ENCODE data around the gene APP. TPM values are rescaled to one million over a fixed set of nuclear protein-coding genes. Genes with fewer than 3 reads are reported as not detected.

Gene APP
- polyA plus RNA-seq, 2 donors = 28.6 to 81.7 TPM

GRCh38 chr21:25855576-25855975 lies 315.0 kb downstream of the APP start:
- Histone ChIP-seq H3K27ac (ENCODE audit: low read depth in 2 of 2, low read length in 1 of 2) (no peak overlapping the region), H3K36me3 (ENCODE audit: control insufficient read depth in 2 of 2, insufficient read depth in 2 of 2, low read length in 1 of 2) (no peaks in the 10 kb centered on the region), H3K4me1 (ENCODE audit: control insufficient read depth in 2 of 2, insufficient read depth in 2 of 2, low read length in 1 of 2) (no peaks in the 10 kb centered on the region), H3K27me3 (ENCODE audit: control insufficient read depth in 1 of 2, insufficient read depth in 2 of 2, low read length in 2 of 2) (no peaks in the 10 kb centered on the region), H3K9me3 (ENCODE audit: control insufficient read depth in 2 of 2, insufficient read depth in 1 of 2, low read depth in 1 of 2, low read length in 1 of 2) (no peaks in the 10 kb centered on the region), H3K4me3 (ENCODE audit: low read depth in 1 of 2, low read length in 2 of 2) (no peak overlapping the region)
- WGBS, 2 donors = 76 to 81% methylated on average over 5 of the region's 5 CpGs

GRCh38 chr21:25850126-25850842 lies 320.3 kb downstream of the APP start:
- H3K9me3 ChIP-seq (ENCODE audit: control insufficient read depth in 2 of 2, insufficient read depth in 1 of 2, low read depth in 1 of 2, low read length in 1 of 2) = no peaks in the 10 kb centered on the region
- no peak overlapping the region for H3K4me3 ChIP-seq (ENCODE audit: low read depth in 1 of 2, low read length in 2 of 2)
- WGBS, 2 donors = 36 to 90% methylated on average over 1 of the region's 1 CpG
- H3K4me1 ChIP-seq (ENCODE audit: control insufficient read depth in 2 of 2, insufficient read depth in 2 of 2, low read length in 1 of 2) = peaks cover 0 to 2% of the 10 kb centered on the region in 2 donors
- H3K36me3 ChIP-seq (ENCODE audit: control insufficient read depth in 2 of 2, insufficient read depth in 2 of 2, low read length in 1 of 2) = no peaks in the 10 kb centered on the region
- H3K27ac ChIP-seq (ENCODE audit: low read depth in 2 of 2, low read length in 1 of 2) = no peak overlapping the region
- H3K27me3 ChIP-seq (ENCODE audit: control insufficient read depth in 1 of 2, insufficient read depth in 2 of 2, low read length in 2 of 2) = no peaks in the 10 kb centered on the region

- H3K36me3 ChIP-seq (ENCODE audit: control insufficient read depth in 2 of 2, insufficient read depth in 2 of 2, low read length in 1 of 2) = no peaks in the 10 kb centered on the region
- no peaks in the 10 kb centered on the region for H3K9me3 ChIP-seq (ENCODE audit: control insufficient read depth in 2 of 2, insufficient read depth in 1 of 2, low read depth in 1 of 2, low read length in 1 of 2)
- no peak overlapping the region for H3K27ac ChIP-seq (ENCODE audit: low read depth in 2 of 2, low read length in 1 of 2)
- peaks cover 0 to 2% of the 10 kb centered on the region in 2 donors for H3K4me1 ChIP-seq (ENCODE audit: control insufficient read depth in 2 of 2, insufficient read depth in 2 of 2, low read length in 1 of 2)
- H3K27me3 ChIP-seq (ENCODE audit: control insufficient read depth in 1 of 2, insufficient read depth in 2 of 2, low read length in 2 of 2) = no peaks in the 10 kb centered on the region
- no peak overlapping the region for H3K4me3 ChIP-seq (ENCODE audit: low read depth in 1 of 2, low read length in 2 of 2)
- 67 to 75% methylated on average over 2 of the region's 2 CpGs for WGBS, 2 donors
These were observed 322.3 kb downstream of the APP start for GRCh38 chr21:25848309-25848708.

- H3K36me3 ChIP-seq (ENCODE audit: control insufficient read depth in 2 of 2, insufficient read depth in 2 of 2, low read length in 1 of 2) = no peaks in the 10 kb centered on the region
- no peak overlapping the region for H3K4me3 ChIP-seq (ENCODE audit: low read depth in 1 of 2, low read length in 2 of 2)
- peaks cover 0 to 2% of the 10 kb centered on the region in 2 donors for H3K4me1 ChIP-seq (ENCODE audit: control insufficient read depth in 2 of 2, insufficient read depth in 2 of 2, low read length in 1 of 2)
- no peaks in the 10 kb centered on the region for H3K9me3 ChIP-seq (ENCODE audit: control insufficient read depth in 2 of 2, insufficient read depth in 1 of 2, low read depth in 1 of 2, low read length in 1 of 2)
- no peak overlapping the region for H3K27ac ChIP-seq (ENCODE audit: low read depth in 2 of 2, low read length in 1 of 2)
- H3K27me3 ChIP-seq (ENCODE audit: control insufficient read depth in 1 of 2, insufficient read depth in 2 of 2, low read length in 2 of 2) = no peaks in the 10 kb centered on the region
- 51 to 55% methylated on average over 5 of the region's 5 CpGs for WGBS, 2 donors
These were observed 324.8 kb downstream of the APP start for GRCh38 chr21:25845729-25846256.

GRCh38 chr21:25842925-25843324 lies 327.6 kb downstream of the APP start:
- Histone ChIP-seq H3K27me3 (ENCODE audit: control insufficient read depth in 1 of 2, insufficient read depth in 2 of 2, low read length in 2 of 2) (no peaks in the 10 kb centered on the region), H3K4me1 (ENCODE audit: control insufficient read depth in 2 of 2, insufficient read depth in 2 of 2, low read length in 1 of 2) (peaks cover 0 to 2% of the 10 kb centered on the region in 2 donors), H3K36me3 (ENCODE audit: control insufficient read depth in 2 of 2, insufficient read depth in 2 of 2, low read length in 1 of 2) (no peaks in the 10 kb centered on the region), H3K4me3 (ENCODE audit: low read depth in 1 of 2, low read length in 2 of 2) (no peak overlapping the region), H3K27ac (ENCODE audit: low read depth in 2 of 2, low read length in 1 of 2) (no peak overlapping the region), H3K9me3 (ENCODE audit: control insufficient read depth in 2 of 2, insufficient read depth in 1 of 2, low read depth in 1 of 2, low read length in 1 of 2) (no peaks in the 10 kb centered on the region)
- WGBS, 2 donors = 61 to 76% methylated on average over 3 of the region's 3 CpGs

- Histone ChIP-seq H3K4me3 (ENCODE audit: low read depth in 1 of 2, low read length in 2 of 2) (no peak overlapping the region), H3K4me1 (ENCODE audit: control insufficient read depth in 2 of 2, insufficient read depth in 2 of 2, low read length in 1 of 2) (peaks cover 0 to 2% of the 10 kb centered on the region in 2 donors), H3K27me3 (ENCODE audit: control insufficient read depth in 1 of 2, insufficient read depth in 2 of 2, low read length in 2 of 2) (no peaks in the 10 kb centered on the region), H3K36me3 (ENCODE audit: control insufficient read depth in 2 of 2, insufficient read depth in 2 of 2, low read length in 1 of 2) (no peaks in the 10 kb centered on the region), H3K9me3 (ENCODE audit: control insufficient read depth in 2 of 2, insufficient read depth in 1 of 2, low read depth in 1 of 2, low read length in 1 of 2) (no peaks in the 10 kb centered on the region), H3K27ac (ENCODE audit: low read depth in 2 of 2, low read length in 1 of 2) (no peak overlapping the region)
- 50 to 63% methylated on average over 4 of the region's 4 CpGs for WGBS, 2 donors
These were observed 331.8 kb downstream of the APP start for GRCh38 chr21:25838809-25839208.

GRCh38 chr21:25837533-25838265 lies 332.9 kb downstream of the APP start:
- no peaks in the 10 kb centered on the region for H3K27me3 ChIP-seq (ENCODE audit: control insufficient read depth in 1 of 2, insufficient read depth in 2 of 2, low read length in 2 of 2)
- H3K36me3 ChIP-seq (ENCODE audit: control insufficient read depth in 2 of 2, insufficient read depth in 2 of 2, low read length in 1 of 2) = no peaks in the 10 kb centered on the region
- WGBS, 2 donors = 29 to 32% methylated on average over 4 of the region's 4 CpGs
- H3K4me3 ChIP-seq (ENCODE audit: low read depth in 1 of 2, low read length in 2 of 2) = no peak overlapping the region
- no peaks in the 10 kb centered on the region for H3K9me3 ChIP-seq (ENCODE audit: control insufficient read depth in 2 of 2, insufficient read depth in 1 of 2, low read depth in 1 of 2, low read length in 1 of 2)
- peaks cover 0 to 4% of the 10 kb centered on the region in 2 donors for H3K4me1 ChIP-seq (ENCODE audit: control insufficient read depth in 2 of 2, insufficient read depth in 2 of 2, low read length in 1 of 2)
- H3K27ac ChIP-seq (ENCODE audit: low read depth in 2 of 2, low read length in 1 of 2) = no peak overlapping the region

- no peaks in the 10 kb centered on the region for H3K36me3 ChIP-seq (ENCODE audit: control insufficient read depth in 2 of 2, insufficient read depth in 2 of 2, low read length in 1 of 2)
- peaks cover 0 to 4% of the 10 kb centered on the region in 2 donors for H3K4me1 ChIP-seq (ENCODE audit: control insufficient read depth in 2 of 2, insufficient read depth in 2 of 2, low read length in 1 of 2)
- no peaks in the 10 kb centered on the region for H3K27me3 ChIP-seq (ENCODE audit: control insufficient read depth in 1 of 2, insufficient read depth in 2 of 2, low read length in 2 of 2)
- H3K27ac ChIP-seq (ENCODE audit: low read depth in 2 of 2, low read length in 1 of 2) = no peak overlapping the region
- no peaks in the 10 kb centered on the region for H3K9me3 ChIP-seq (ENCODE audit: control insufficient read depth in 2 of 2, insufficient read depth in 1 of 2, low read depth in 1 of 2, low read length in 1 of 2)
- WGBS, 2 donors = 54 to 66% methylated on average over 2 of the region's 2 CpGs
- no peak overlapping the region for H3K4me3 ChIP-seq (ENCODE audit: low read depth in 1 of 2, low read length in 2 of 2)
These were observed 334.2 kb downstream of the APP start for GRCh38 chr21:25836396-25836795.

GRCh38 chr21:25834381-25834780 lies 336.2 kb downstream of the APP start:
- 54% methylated on average over 3 of the region's 3 CpGs for WGBS, 2 donors
- H3K27ac ChIP-seq (ENCODE audit: low read depth in 2 of 2, low read length in 1 of 2) = no peak overlapping the region

More at GRCh38 chr21:25834381-25834780, 336.2 kb downstream of the APP start:
- Histone ChIP-seq H3K4me3 (ENCODE audit: low read depth in 1 of 2, low read length in 2 of 2) (no peak overlapping the region), H3K27me3 (ENCODE audit: control insufficient read depth in 1 of 2, insufficient read depth in 2 of 2, low read length in 2 of 2) (no peaks in the 10 kb centered on the region), H3K9me3 (ENCODE audit: control insufficient read depth in 2 of 2, insufficient read depth in 1 of 2, low read depth in 1 of 2, low read length in 1 of 2) (no peaks in the 10 kb centered on the region), H3K36me3 (ENCODE audit: control insufficient read depth in 2 of 2, insufficient read depth in 2 of 2, low read length in 1 of 2) (no peaks in the 10 kb centered on the region), H3K4me1 (ENCODE audit: control insufficient read depth in 2 of 2, insufficient read depth in 2 of 2, low read length in 1 of 2) (peaks cover 0 to 4% of the 10 kb centered on the region in 2 donors)

All from esophagus (tissue), 2 donors.